Stimulated activated CD8-positive, alpha-beta memory T cell treated with anti-CD3 and anti-CD28 coated beads, Interleukin-12 subunit alpha, Interleukin-12 subunit beta, amount 100 ng/mL, for 24 hours (primary cell): Measurements from ENCODE around the gene THYN1.

Experiments used
- DNase-seq: peaks from one replicate; pipeline ENCODE4 v3.0.0-alpha.2; 2020; ENCODE audit errors: extremely low read depth

The THYN1 gene

DNA sequence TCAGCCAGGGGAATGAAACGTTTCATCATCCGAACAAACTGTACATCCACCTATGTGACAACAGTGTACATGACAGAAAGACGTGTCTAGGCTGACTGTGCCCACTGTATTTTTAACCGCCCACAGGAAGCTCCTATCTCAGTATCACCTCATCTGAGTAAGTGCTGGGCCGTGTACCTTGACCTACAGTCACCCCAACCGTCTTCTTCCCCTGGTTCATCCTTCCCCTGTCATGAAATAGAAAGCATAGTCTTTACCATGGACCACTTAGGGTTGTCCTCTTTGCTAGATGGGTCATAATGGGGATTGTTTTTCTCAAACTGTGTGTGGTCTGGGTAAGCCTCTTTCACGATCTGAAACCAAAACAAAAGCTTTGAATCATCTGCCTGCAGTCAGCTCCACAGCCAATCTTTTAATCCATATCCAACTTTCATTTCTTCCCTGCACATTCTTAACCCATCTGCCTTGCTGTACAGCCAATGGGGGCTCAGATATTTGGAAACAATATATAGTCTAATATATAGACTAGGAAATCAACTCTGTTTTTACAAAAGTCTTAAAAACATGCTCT, 4.2 kb downstream of the THYN1 start:
- DNase-seq, result no peak

- DNase-seq, result no peak
These were observed 6.5 kb downstream of the THYN1 start for GRCh38 chr11:134246678-134247077.

DNA sequence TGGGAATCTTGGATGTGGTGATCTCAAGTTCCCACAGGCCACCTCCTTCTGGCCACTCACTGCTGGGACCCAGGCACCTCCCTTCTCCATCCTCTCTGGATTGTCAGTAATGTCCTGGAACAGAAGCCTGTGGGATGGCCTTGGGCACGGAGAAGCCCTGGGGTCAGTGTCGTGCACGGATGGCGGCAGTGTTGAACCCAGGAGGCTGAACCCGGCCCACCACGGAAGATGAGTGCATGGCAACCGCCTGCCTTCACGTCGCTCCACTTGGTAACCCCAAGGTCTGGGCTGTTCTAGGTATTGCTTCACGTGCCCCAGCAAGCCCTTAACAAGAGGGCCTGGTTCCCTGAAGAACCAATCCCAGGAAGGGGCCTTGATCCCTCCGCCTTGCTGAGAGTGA, 7.1 kb downstream of the THYN1 start:
- no peak for DNase-seq

- DNase-seq, result no peak
These were observed 7.7 kb downstream of the THYN1 start for GRCh38 chr11:134245434-134245833.

- no peak for DNase-seq
These were observed 8.6 kb downstream of the THYN1 start for GRCh38 chr11:134244593-134244992.

- no peak for DNase-seq
These were observed 9.2 kb downstream of the THYN1 start for GRCh38 chr11:134243913-134244312.

DNA sequence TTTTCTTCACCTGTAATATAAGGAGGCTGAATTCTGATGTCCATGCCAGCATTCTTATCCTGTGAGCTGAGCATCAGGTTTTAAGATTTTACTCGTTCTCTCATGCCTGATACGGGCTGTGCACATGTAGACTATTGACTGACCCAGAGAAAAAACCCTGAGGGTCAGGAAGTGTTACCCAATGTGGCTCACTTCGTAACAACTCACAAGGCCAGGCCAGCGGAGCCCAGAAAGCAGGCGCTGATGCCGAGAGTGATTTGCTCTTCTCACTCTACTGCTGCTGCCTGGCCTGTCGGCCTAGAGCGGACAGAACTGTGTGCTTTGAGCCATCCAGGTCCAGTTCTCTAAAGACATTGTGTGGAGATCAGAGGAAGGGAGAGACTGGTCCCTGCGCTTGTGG, 10.8 kb downstream of the THYN1 start:
- no peak for DNase-seq

- no peak for DNase-seq
These were observed 12.6 kb downstream of the THYN1 start for GRCh38 chr11:134240592-134240991.

DNA sequence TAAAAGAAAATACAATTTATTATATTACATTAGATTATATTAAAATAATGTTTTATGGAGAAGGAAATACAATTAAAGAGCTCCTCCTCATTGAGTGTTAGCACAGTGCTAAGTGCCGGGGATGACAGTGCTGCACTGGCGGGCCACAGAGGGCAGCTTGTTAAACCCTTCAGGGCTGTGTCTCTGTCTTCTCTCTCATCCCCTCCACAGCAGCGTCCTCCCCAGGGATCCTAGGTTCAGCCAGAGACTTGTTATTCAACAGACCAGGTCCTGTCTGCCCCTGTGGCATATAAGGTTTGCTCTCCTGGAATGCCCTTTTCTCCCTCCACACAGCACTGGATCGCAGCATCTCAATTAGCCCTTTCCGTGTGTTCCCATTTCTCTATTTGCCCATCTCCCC, 14.2 kb downstream of the THYN1 start:
- no peak for DNase-seq

DNA sequence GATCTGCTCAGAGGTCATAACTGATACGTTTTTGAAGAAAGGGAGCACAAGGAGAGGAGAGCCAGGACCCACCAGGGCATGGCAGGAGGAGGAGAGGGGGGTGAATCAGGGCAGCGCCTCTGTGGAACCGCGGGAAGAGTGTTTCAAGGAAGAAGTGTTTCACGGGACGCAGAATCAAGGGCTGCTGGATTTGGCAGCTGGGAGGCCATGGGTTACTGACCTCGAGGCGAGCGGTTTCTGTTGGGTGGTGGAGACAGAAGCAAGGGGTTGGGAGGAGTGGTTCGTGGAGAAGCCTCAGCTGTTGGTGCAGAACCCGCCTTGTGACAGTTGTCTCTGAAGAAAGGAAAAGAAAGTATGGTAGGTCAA, 15.6 kb downstream of the THYN1 start:
- no peak for DNase-seq

- no peak for DNase-seq
These were observed 16.2 kb downstream of the THYN1 start for GRCh38 chr11:134236834-134237556.

GRCh38 chr11:134235399-134235798, 17.8 kb downstream of the THYN1 start:
- DNase-seq, result no peak

DNA sequence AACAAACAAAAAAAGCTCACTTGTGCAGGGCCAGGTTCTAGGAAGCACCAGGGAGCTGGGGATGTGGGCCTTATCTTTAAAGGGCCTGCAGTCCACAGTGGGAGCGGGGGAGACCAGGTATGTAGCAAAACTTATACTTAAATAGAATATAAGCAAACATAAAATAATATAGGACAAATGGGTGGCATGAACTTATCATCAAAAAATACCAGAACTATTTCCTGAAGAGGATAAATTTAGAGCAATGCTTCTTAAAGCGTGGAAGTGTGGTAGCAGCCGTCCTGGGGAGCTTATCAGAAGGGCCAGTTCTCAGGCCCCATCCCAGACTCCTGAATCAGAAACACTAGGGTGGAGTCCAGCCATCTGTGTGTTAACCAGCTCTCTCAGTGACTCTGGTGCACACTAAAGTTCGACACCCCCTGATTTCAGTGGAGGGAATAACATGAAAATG, 19.4 kb downstream of the THYN1 start:
- DNase-seq, result no peak

DNA sequence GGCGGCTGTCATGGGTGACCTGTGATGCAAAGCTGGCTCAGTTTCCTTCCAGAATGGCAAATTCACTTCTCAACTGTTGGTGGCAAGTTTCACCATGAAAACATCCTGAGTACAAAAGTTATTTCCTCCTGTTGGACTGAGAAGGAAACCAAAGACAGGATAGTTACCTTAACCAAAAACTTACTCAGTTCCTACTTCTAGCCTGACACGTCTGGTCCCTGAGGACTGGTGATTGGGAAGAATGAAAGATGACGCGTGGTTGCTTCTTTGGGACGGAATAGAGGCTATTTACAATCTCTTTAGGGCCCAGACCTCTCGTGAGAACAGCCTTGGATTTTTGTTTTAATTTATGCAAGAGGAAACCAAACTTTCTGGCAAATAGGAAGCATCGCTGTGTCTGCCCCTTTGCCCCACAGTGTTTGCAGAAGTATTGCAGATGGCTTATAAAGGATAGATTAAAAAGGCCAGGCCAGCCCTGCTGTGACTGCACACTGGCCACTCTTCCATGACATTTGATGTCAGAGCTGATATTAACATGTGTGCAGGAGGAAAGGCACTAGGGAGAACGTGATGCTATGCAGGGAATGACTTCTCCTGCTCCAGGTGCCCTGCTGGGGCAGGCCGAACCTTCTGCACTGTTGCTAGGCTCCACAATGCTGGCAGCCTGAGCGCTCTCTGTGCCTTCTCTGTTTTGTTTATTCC, 21.0 kb downstream of the THYN1 start:
- DNase-seq, result no peak

DNA sequence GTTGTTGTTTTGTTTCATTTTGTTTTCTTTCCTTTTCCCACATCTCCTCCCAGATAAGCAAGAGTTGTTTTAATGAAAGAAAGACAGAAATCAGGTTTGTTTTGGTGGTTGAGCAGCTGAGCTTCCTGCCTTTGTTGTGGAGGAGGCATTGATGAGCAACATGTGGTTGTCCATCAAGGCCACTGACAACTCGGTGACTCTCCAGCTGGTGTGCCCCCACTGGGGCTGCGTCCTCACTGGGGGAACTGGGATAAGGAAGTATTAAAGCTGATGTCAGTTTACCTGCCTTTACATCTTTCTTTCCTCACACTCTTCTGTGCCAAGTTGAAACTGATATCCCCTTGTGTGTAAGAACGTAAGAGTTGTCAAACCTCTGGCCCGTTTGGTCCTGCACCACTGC, 22.8 kb downstream of the THYN1 start:
- no peak for DNase-seq

DNA sequence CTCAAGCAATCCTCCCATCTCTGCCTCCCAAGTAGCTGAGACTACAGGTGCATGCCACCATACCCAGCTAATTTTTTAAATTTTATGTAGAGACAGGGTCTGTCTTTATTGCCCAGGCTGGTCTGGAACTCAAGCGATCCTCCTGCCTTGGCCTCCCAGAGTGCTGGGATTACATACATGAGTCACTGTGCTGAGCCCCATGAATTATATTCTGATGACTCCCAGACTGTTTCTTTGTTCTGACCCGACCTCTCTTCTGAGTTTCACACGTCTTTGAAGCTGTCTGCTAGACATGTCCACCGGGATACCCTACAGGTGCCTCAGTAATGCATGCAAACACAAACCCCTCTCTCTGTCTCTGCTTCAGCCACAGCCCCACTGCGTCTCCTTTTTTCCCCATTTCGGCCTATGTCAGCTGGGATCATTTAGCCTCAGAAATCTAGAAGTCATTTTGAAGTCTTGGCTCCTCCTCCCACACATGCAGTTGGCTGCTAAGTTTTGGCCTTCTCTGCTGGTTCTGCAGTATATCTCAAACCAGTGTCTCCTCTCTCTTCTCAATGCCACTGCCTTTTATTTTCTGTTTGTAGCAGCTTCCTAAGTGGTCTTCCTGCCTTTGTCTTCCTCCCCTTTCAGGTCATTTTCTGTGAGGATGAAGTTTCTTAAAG, 23.9 kb downstream of the THYN1 start:
- no peak for DNase-seq

DNA sequence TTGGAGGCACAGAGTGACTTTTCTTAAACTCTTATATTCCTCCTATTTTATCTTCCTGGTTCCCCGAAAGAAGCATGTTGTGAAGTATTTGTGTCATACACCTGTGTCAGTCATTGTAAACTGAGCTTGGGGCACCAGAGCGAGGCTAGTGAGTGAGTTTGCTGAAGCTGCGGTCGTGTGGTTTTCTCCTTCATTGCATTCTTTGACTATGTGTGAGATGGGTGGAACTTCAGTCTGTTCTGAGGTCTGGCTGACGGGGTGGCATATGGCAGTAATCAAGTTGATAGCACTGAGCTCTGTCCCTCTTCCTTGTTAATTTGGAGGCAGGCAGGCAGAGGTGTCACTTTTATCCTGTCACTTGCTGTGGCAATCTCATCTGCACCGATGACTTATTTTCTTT, 24.5 kb downstream of the THYN1 start:
- no peak for DNase-seq

GRCh38 chr11:134226806-134227325, 26.3 kb downstream of the THYN1 start:
- DNase-seq, result no peak

GRCh38 chr11:134224710-134225664, 28.2 kb downstream of the THYN1 start:
- DNase-seq, result peak; percentile 39

GRCh38 chr11:134223836-134224709, 29.1 kb downstream of the THYN1 start, which contains the start of the genes NCAPD3 and VPS26B:
Gene NCAPD3 (minus strand): TSS chr11:134223967. CDS start chr11:134223926, 41 bp downstream.
Gene VPS26B (plus strand): TSS chr11:134224671. CDS start chr11:134225123, 452 bp downstream.
- DNase-seq, result peak; percentile 89
